Mesendoderm (in vitro differentiated cells): ENCODE data around the gene MED16.
"Not testable (repeated sequence)": the region's sequence is repeated elsewhere in the genome, so short reads cannot be mapped to it uniquely, and the experiment has no call there.

ENCODE experiments used
- DNase-seq: peaks from one replicate; pipeline ENCODE4 v3.0.0; 2013
- H2AK5ac ChIP-seq: 2 replicates; pipeline ENCODE4 v1.6.1; 2013; ENCODE audit warnings: low read length, inconsistent platforms
- H2BK120ac ChIP-seq: 2 replicates; pipeline ENCODE4 v1.6.1; 2013; ENCODE audit warnings: low read depth, mild to moderate bottlenecking, low read length, moderate library complexity, mixed read lengths
- H2BK15ac ChIP-seq: replicated peaks from 2 replicates; pipeline ENCODE4 v1.6.1; 2013; ENCODE audit warnings: low read depth, mild to moderate bottlenecking, moderate library complexity
- H2BK5ac ChIP-seq: 2 replicates; pipeline ENCODE4 v1.6.1; 2013; ENCODE audit warnings: low read length, inconsistent platforms
- H3K18ac ChIP-seq: 2 replicates; pipeline ENCODE4 v1.6.1; 2013; ENCODE audit warnings: mild to moderate bottlenecking, low read length, mixed read lengths
- H3K23ac ChIP-seq: one replicate; pipeline ENCODE4 v1.6.1; 2013; ENCODE audit warnings: low read length
- H3K27ac ChIP-seq: 2 replicates; pipeline ENCODE4 v1.5.1; 2013; ENCODE audit warnings: low read depth, mild to moderate bottlenecking, inconsistent platforms, low read length, moderate library complexity
- H3K27me3 ChIP-seq: 2 replicates; pipeline ENCODE4 v1.6.1; 2013; ENCODE audit warnings: low read length, control low read depth, mild to moderate bottlenecking, inconsistent platforms; ENCODE audit not compliant: insufficient read depth, poor library complexity
- H3K36me3 ChIP-seq: 2 replicates; pipeline ENCODE4 v1.6.1; 2013; ENCODE audit warnings: low read length, inconsistent platforms; ENCODE audit not compliant: control insufficient read depth, insufficient read depth
- H3K4ac ChIP-seq: one replicate; pipeline ENCODE4 v1.6.1; 2013; ENCODE audit warnings: low read depth, mild to moderate bottlenecking, low read length, moderate library complexity
- H3K4me1 ChIP-seq: 2 replicates; pipeline ENCODE4 v1.6.1; 2013; ENCODE audit warnings: low read depth, low read length, inconsistent platforms; ENCODE audit not compliant: control insufficient read depth
- H3K4me2 ChIP-seq: 2 replicates; pipeline ENCODE4 v1.6.1; 2013; ENCODE audit warnings: low read length
- H3K4me3 ChIP-seq: 2 replicates; pipeline ENCODE4 v1.5.1; 2013; ENCODE audit warnings: mild to moderate bottlenecking, low read length
- H3K56ac ChIP-seq: one replicate; pipeline ENCODE4 v1.6.1; 2013; ENCODE audit warnings: low read length
- H3K79me1 ChIP-seq: 2 replicates; pipeline ENCODE4 v1.6.1; 2013; ENCODE audit warnings: low read length, inconsistent platforms
- H3K79me2 ChIP-seq: 2 replicates; pipeline ENCODE4 v1.6.1; 2013; ENCODE audit warnings: mild to moderate bottlenecking, low read length; ENCODE audit not compliant: control insufficient read depth, insufficient read depth
- H3K9ac ChIP-seq: 2 replicates; pipeline ENCODE4 v1.6.1; 2013; ENCODE audit warnings: low read length, inconsistent platforms
- H4K5ac ChIP-seq: one replicate; pipeline ENCODE4 v1.6.1; 2013; ENCODE audit warnings: low read length
- H4K8ac ChIP-seq: one replicate; pipeline ENCODE4 v1.6.1; 2013; ENCODE audit warnings: low read depth, mild to moderate bottlenecking, control low read depth, low read length, moderate library complexity
- WGBS: extraction: QIAGEN DNeasy Blood & Tissue Kit; methylation state at CpG from one replicate; pipeline ENCODE4 v1.1.7; 2013; ENCODE audit warnings: low lambda C conversion rate, missing lambda C conversion rate; ENCODE audit not compliant: insufficient coverage; ENCODE audit errors: extremely low coverage; 5-methylcytosine and 5-hydroxymethylcytosine counted together

The MED16 gene

GRCh38 chr19:850221-850978 lies 42.6 kb downstream of the MED16 start:
- WGBS, result no CpG with 5 or more reads among the region's 28 CpGs
- Histone ChIP-seq H2BK120ac (no peak overlapping the region), H3K9ac (no peak overlapping the region), H2AK5ac (no peak overlapping the region), H4K5ac (no peak overlapping the region), H3K79me2 (no peaks in the 10 kb centered on the region), H3K27me3 (no peaks in the 10 kb centered on the region), H3K18ac (no peak overlapping the region), H3K4me2 (no peak overlapping the region), H3K4me3 (no peak overlapping the region), H3K23ac (no peak overlapping the region), H3K36me3 (no peaks in the 10 kb centered on the region), H3K4me1 (no peaks in the 10 kb centered on the region), H4K8ac (no peak overlapping the region), H2BK5ac (no peak overlapping the region), H2BK15ac (no peak overlapping the region), H3K27ac (no peak overlapping the region), H3K79me1 (no peaks in the 10 kb centered on the region), H3K56ac (no peak overlapping the region), H3K4ac (no peak overlapping the region)
- DNase-seq, result peak; percentile 45

GRCh38 chr19:849195-849594 lies 43.8 kb downstream of the MED16 start:
- not testable (repeated sequence) for H3K4me3 ChIP-seq, H3K18ac ChIP-seq, DNase-seq, H3K4me2 ChIP-seq, H2AK5ac ChIP-seq, H3K9ac ChIP-seq, H3K4ac ChIP-seq, H3K4me1 ChIP-seq, H3K79me1 ChIP-seq, H3K23ac ChIP-seq, H3K27me3 ChIP-seq, H3K56ac ChIP-seq, H2BK120ac ChIP-seq, H2BK5ac ChIP-seq, H3K36me3 ChIP-seq, H3K27ac ChIP-seq, H2BK15ac ChIP-seq, H3K79me2 ChIP-seq, H4K5ac ChIP-seq, H4K8ac ChIP-seq
- WGBS, result no CpG with 5 or more reads among the region's 8 CpGs

DNA sequence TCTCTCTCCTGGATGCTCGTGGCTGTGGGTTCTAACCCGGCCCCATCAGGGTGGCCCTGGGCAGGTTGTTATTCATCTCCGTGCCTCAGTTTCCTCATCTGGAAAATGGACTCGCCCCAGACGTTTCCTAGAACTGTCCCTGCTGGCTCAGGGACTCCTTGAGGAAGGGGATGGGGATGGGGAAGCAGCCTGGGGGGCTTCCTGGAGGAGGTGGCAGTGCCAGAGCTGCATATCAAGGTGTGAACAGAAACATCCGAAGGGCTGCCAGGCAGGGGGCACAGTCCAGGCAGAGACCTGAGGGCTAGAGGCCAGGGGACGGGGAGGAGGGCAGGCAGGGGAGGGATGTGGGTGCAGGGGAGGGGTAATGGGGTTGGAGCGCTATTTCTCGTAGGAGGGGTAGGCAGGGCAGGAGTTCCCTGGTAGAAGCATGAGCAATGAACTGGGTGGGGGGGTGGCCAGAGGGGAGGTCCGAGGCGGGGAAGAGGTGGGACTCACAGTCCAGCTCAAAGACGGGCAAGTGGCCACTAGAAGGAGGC lies 44.5 kb downstream of the MED16 start:
- no peaks in the 10 kb centered on the region for H3K4me1 ChIP-seq
- no peak overlapping the region for H2BK15ac ChIP-seq
- H3K79me1 ChIP-seq, result no peaks in the 10 kb centered on the region
- H2AK5ac ChIP-seq, result no peak overlapping the region
- no CpG with 5 or more reads among the region's 12 CpGs for WGBS
- no peak overlapping the region for H3K9ac ChIP-seq
- H3K18ac ChIP-seq, result no peak overlapping the region
- no peak overlapping the region for H3K4ac ChIP-seq
- H3K27ac ChIP-seq, result no peak overlapping the region
- H2BK5ac ChIP-seq, result no peak overlapping the region
- H3K36me3 ChIP-seq, result no peaks in the 10 kb centered on the region
- H4K5ac ChIP-seq, result no peak overlapping the region
- no peak overlapping the region for H3K56ac ChIP-seq
- no peak overlapping the region for H3K4me3 ChIP-seq
- no peak overlapping the region for H3K4me2 ChIP-seq
- H4K8ac ChIP-seq, result no peak overlapping the region
- no peak for DNase-seq
- H2BK120ac ChIP-seq, result no peak overlapping the region
- no peaks in the 10 kb centered on the region for H3K79me2 ChIP-seq
- no peak overlapping the region for H3K23ac ChIP-seq
- H3K27me3 ChIP-seq, result peaks cover 5% of the 10 kb centered on the region

DNA sequence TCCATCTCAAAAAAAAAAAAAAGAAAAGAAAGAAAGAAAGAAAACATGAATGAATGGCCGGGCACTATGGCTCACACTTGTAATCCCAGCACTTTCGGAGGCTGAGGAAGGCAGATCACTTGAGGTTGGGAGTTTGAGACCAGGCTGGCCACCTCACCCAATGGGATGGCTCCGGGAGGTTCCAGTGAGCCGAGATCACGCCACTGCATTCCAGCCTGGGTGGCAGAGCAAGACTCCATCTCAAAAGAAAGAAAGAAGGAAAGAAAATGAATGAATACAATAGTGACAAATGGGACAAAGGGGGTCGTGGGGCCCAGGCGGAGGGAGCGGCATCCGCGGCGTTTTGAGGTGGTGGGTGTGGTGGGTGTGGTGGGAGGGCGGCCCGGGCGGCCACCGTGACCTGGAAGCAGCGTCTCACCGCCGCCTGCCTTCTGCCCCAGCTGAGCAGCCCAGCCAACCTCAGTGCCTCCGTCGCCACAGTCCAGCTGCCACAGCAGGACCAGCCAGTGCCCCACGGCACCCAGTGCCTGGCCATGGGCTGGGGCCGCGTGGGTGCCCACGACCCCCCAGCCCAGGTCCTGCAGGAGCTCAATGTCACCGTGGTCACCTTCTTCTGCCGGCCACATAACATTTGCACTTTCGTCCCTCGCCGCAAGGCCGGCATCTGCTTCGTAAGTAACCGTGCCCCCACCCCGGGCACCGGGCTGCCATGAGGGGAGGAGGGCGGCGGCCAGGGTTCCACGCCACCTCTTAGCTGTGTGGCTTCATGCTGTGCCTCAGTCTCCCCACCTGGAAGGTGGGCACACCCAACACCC lies 47.1 kb downstream of the MED16 start:
- H3K4me2 ChIP-seq, result no peak overlapping the region
- H3K4ac ChIP-seq, result no peak overlapping the region
- no peak for DNase-seq
- no peak overlapping the region for H3K27ac ChIP-seq
- H3K4me1 ChIP-seq, result no peaks in the 10 kb centered on the region
- no peak overlapping the region for H3K9ac ChIP-seq
- H3K79me1 ChIP-seq, result no peaks in the 10 kb centered on the region
- H3K56ac ChIP-seq, result no peak overlapping the region
- no peak overlapping the region for H3K23ac ChIP-seq
- H3K27me3 ChIP-seq, result peaks cover 9% of the 10 kb centered on the region
- no peak overlapping the region for H4K8ac ChIP-seq
- H4K5ac ChIP-seq, result no peak overlapping the region
- H2BK120ac ChIP-seq, result no peak overlapping the region
- H3K4me3 ChIP-seq, result no peak overlapping the region
- H3K36me3 ChIP-seq, result no peaks in the 10 kb centered on the region
- H3K18ac ChIP-seq, result no peak overlapping the region
- WGBS, result no CpG with 5 or more reads among the region's 37 CpGs
- no peaks in the 10 kb centered on the region for H3K79me2 ChIP-seq
- H2AK5ac ChIP-seq, result no peak overlapping the region
- H2BK5ac ChIP-seq, result no peak overlapping the region
- H2BK15ac ChIP-seq, result no peak overlapping the region

- H3K27ac ChIP-seq, result no peak overlapping the region
- H3K27me3 ChIP-seq, result peaks cover 9% of the 10 kb centered on the region
- no peak overlapping the region for H3K4me2 ChIP-seq
- no peak overlapping the region for H3K56ac ChIP-seq
- H3K4ac ChIP-seq, result no peak overlapping the region
- no peak for DNase-seq
- H4K8ac ChIP-seq, result no peak overlapping the region
- no peak overlapping the region for H3K23ac ChIP-seq
- no CpG with 5 or more reads among the region's 11 CpGs for WGBS
- no peaks in the 10 kb centered on the region for H3K36me3 ChIP-seq
- no peak overlapping the region for H4K5ac ChIP-seq
- H2BK5ac ChIP-seq, result no peak overlapping the region
- H2AK5ac ChIP-seq, result no peak overlapping the region
- no peaks in the 10 kb centered on the region for H3K79me1 ChIP-seq
- no peak overlapping the region for H2BK15ac ChIP-seq
- H3K79me2 ChIP-seq, result no peaks in the 10 kb centered on the region
- no peak overlapping the region for H3K18ac ChIP-seq
- H3K4me1 ChIP-seq, result no peaks in the 10 kb centered on the region
- no peak overlapping the region for H3K4me3 ChIP-seq
- no peak overlapping the region for H2BK120ac ChIP-seq
- H3K9ac ChIP-seq, result no peak overlapping the region
Measured at GRCh38 chr19:844546-844971, 48.4 kb downstream of the MED16 start.
